Measurements from ENCODE around the gene PDZRN4. TPM values are rescaled to one million over a fixed set of nuclear protein-coding genes. Genes with fewer than 3 reads are reported as not detected.

The PDZRN4 gene
- total RNA-seq, 1 experiment from 2014 or later, result not detected

- TF ChIP-seq EZH2 (IDR thresholded peaks at IDR 0.05; ENCODE audit: borderline replicate concordance, low read depth, low read length, poor library complexity, severe bottlenecking) (no peak), CTCF (conservative IDR thresholded peaks at IDR 0.05; ENCODE audit: low read depth, low read length) (no peak)
- ChIA-PET POLR2A (ENCODE audit: low non-redundant PET) (no interaction called here), CTCF (interaction anchor here (1.2 kb wide), 1 partner anchor 15 kb away, joined by 3 read pairs; no protein-coding TSS in a partner anchor)
- Histone ChIP-seq H3K4me3 (ENCODE audit: low read depth, low read length, poor library complexity, severe bottlenecking) (no peak overlapping the region), H3K27me3 (replicated peaks; ENCODE audit: insufficient read depth, low read depth, low read length, poor library complexity) (no peaks in the 10 kb centered on the region), H3K27ac (ENCODE audit: low read depth, low read length, poor library complexity, severe bottlenecking) (no peak overlapping the region), H3K4me1 (ENCODE audit: insufficient read depth, low read length, poor library complexity, severe bottlenecking) (no peaks in the 10 kb centered on the region), H3K9me3 (ENCODE audit: low read depth, low read length, poor library complexity, severe bottlenecking) (no peaks in the 10 kb centered on the region), H3K36me3 (ENCODE audit: insufficient read depth, low read length, poor library complexity, severe bottlenecking) (no peaks in the 10 kb centered on the region)
- BruUV-seq (replicated peaks), result no TSS peak
- intact Hi-C loops (cut with micrococcal nuclease; ENCODE audit: unreplicated experiment), result no loop called here
- DNase-seq (ENCODE audit: low spot score), result no peak
Measured at GRCh38 chr12:41205070-41205709, 17.1 kb downstream of the PDZRN4 start.

GRCh38 chr12:41206298-41206697, 18.2 kb downstream of the PDZRN4 start:
- intact Hi-C loops (cut with micrococcal nuclease; ENCODE audit: unreplicated experiment), result no loop called here
- no peaks in the 10 kb centered on the region for H3K36me3 ChIP-seq (ENCODE audit: insufficient read depth, low read length, poor library complexity, severe bottlenecking)
- H3K9me3 ChIP-seq (ENCODE audit: low read depth, low read length, poor library complexity, severe bottlenecking), result no peaks in the 10 kb centered on the region
- no TSS peak for BruUV-seq (replicated peaks)
- TF ChIP-seq CTCF (conservative IDR thresholded peaks at IDR 0.05; ENCODE audit: low read depth, low read length) (no peak), EZH2 (IDR thresholded peaks at IDR 0.05; ENCODE audit: borderline replicate concordance, low read depth, low read length, poor library complexity, severe bottlenecking) (no peak)
- no peak for DNase-seq (ENCODE audit: low spot score)
- ChIA-PET CTCF (interaction anchor here (1.2 kb wide), 1 partner anchor 16 kb away, joined by 3 read pairs; no protein-coding TSS in a partner anchor), POLR2A (ENCODE audit: low non-redundant PET) (no interaction called here)
- H3K4me1 ChIP-seq (ENCODE audit: insufficient read depth, low read length, poor library complexity, severe bottlenecking), result no peaks in the 10 kb centered on the region
- no peak overlapping the region for H3K27ac ChIP-seq (ENCODE audit: low read depth, low read length, poor library complexity, severe bottlenecking)
- no peak overlapping the region for H3K4me3 ChIP-seq (ENCODE audit: low read depth, low read length, poor library complexity, severe bottlenecking)
- H3K27me3 ChIP-seq (replicated peaks; ENCODE audit: insufficient read depth, low read depth, low read length, poor library complexity), result no peaks in the 10 kb centered on the region

- DNase-seq (ENCODE audit: low spot score), result no peak
- Histone ChIP-seq H3K27ac (ENCODE audit: low read depth, low read length, poor library complexity, severe bottlenecking) (no peak overlapping the region), H3K4me1 (ENCODE audit: insufficient read depth, low read length, poor library complexity, severe bottlenecking) (no peaks in the 10 kb centered on the region), H3K36me3 (ENCODE audit: insufficient read depth, low read length, poor library complexity, severe bottlenecking) (no peaks in the 10 kb centered on the region), H3K4me3 (ENCODE audit: low read depth, low read length, poor library complexity, severe bottlenecking) (no peak overlapping the region), H3K9me3 (ENCODE audit: low read depth, low read length, poor library complexity, severe bottlenecking) (no peaks in the 10 kb centered on the region), H3K27me3 (replicated peaks; ENCODE audit: insufficient read depth, low read depth, low read length, poor library complexity) (no peaks in the 10 kb centered on the region)
- TF ChIP-seq CTCF (conservative IDR thresholded peaks at IDR 0.05; ENCODE audit: low read depth, low read length) (no peak), EZH2 (IDR thresholded peaks at IDR 0.05; ENCODE audit: borderline replicate concordance, low read depth, low read length, poor library complexity, severe bottlenecking) (no peak)
- no TSS peak for BruUV-seq (replicated peaks)
- intact Hi-C loops (cut with micrococcal nuclease; ENCODE audit: unreplicated experiment), result no loop called here
- ChIA-PET CTCF (no interaction called here), POLR2A (ENCODE audit: low non-redundant PET) (no interaction called here)
Measured at GRCh38 chr12:41211448-41211847, 23.3 kb downstream of the PDZRN4 start.
